AG04449 (cell line): ENCODE measurements around the gene CYTH4.
A peak's percentile ranks its signal among the peaks of the same experiment; 100 is the strongest.

Source experiments
- CTCF ChIA-PET: fragments of 350-600 bp; formaldehyde crosslinking; extraction: SDS; loops from one replicate; lab custom pipeline; 2021; ENCODE audit warnings: antibody characterized with exemption; lab: Yijun Ruan, JAX
- POLR2A ChIA-PET: fragments of 400-600, 350-600 bp; formaldehyde crosslinking; extraction: SDS; loops from one replicate; lab custom pipeline; 2020; ENCODE audit warnings: antibody characterized with exemption, inconsistent platforms; lab: Yijun Ruan, JAX
- DNase-seq: peaks from one replicate; pipeline ENCODE4 v3.0.0-alpha.2; 2010; ENCODE audit warnings: low read depth, low spot score
- H3K4me3 ChIP-seq: 2 replicates; pipeline ENCODE4 v1.5.1; 2011; ENCODE audit warnings: low read depth, mild to moderate bottlenecking, control low read depth, low read length
- TF ChIP-seq, protein P1 (sequence below): IDR thresholded peaks from one replicate; pipeline ENCODE4 v1.5.1; 2011; ENCODE audit warnings: mild to moderate bottlenecking, moderate library complexity, low read length, control low read depth, inconsistent platforms; ENCODE audit not compliant: insufficient read depth; ENCODE audit errors: missing control alignments

The CYTH4 gene

DNA sequence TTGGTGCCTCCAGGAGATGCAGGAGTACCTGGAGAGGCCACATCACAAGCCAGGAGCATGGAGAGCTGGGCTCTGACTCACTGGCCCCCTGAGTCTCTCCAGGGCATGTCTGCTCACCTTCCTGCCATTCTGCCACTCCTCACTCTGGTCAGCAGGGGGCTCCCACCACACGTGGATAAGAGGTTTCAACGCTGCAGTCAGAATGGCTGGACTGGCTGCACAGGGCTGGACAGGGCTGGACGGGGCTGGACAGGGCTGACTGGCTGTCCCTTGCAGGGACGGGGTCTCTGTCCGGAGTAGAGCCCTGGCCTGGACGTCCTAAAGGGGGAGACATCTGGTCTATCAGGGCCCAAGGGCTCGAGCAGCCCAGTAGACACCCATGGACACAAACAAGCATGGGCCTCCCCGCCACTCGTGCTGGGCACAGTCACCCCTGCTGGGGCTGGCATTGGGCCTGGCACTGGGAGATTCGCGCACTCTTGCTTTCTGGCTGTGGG, 34.6 kb downstream of the CYTH4 start:
- TF ChIP-seq, protein P1, sequence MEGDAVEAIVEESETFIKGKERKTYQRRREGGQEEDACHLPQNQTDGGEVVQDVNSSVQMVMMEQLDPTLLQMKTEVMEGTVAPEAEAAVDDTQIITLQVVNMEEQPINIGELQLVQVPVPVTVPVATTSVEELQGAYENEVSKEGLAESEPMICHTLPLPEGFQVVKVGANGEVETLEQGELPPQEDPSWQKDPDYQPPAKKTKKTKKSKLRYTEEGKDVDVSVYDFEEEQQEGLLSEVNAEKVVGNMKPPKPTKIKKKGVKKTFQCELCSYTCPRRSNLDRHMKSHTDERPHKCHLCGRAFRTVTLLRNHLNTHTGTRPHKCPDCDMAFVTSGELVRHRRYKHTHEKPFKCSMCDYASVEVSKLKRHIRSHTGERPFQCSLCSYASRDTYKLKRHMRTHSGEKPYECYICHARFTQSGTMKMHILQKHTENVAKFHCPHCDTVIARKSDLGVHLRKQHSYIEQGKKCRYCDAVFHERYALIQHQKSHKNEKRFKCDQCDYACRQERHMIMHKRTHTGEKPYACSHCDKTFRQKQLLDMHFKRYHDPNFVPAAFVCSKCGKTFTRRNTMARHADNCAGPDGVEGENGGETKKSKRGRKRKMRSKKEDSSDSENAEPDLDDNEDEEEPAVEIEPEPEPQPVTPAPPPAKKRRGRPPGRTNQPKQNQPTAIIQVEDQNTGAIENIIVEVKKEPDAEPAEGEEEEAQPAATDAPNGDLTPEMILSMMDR: peak; percentile 96
- no peak for DNase-seq
- no peak overlapping the region for H3K4me3 ChIP-seq
- ChIA-PET POLR2A (no interaction called here), CTCF (interaction anchor here (0.7 to 17.7 kb wide), 38 partner anchors 7 to 297 kb away, joined by 3 to 559 read pairs (median 4); partner anchors contain the start of gene ELFN2)

DNA sequence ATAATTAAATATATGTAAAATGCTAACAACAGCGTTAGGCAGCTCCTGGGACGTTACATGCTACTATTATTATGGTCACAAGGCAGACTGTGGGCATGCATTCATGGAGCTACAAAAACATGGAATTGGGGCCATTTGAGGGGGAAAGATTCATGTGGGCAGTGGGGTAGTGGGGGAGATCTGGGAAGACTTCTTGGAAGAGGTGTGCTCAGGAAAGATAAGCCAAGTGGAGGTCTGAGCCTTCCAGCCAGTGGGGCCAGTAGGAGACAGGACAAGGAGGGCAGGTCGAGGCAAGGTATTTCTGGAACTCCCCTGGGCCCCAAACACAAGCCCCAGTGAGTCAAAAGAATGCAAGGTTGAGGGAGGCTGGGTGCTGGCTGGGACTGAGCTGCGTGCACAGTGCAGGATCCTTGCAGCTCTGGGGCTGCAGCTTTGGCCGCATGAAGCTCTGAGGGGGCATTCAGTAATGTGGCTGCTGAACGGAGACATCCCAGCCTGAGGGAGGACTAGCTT, 35.4 kb downstream of the CYTH4 start:
- POLR2A ChIA-PET: no interaction called here
- TF ChIP-seq, protein P1: no peak
- no peak overlapping the region for H3K4me3 ChIP-seq
- DNase-seq: no peak
- CTCF ChIA-PET: interaction anchor here (0.7 to 17.7 kb wide), 24 partner anchors 8 to 296 kb away, joined by 3 to 559 read pairs (median 5); partner anchors contain the start of gene ELFN2

- ChIA-PET POLR2A (no interaction called here), CTCF (interaction anchor here (0.7 to 17.7 kb wide), 13 partner anchors 9 to 273 kb away, joined by 3 to 559 read pairs (median 8); partner anchors contain the start of gene ELFN2)
- no peak overlapping the region for H3K4me3 ChIP-seq
Measured at GRCh38 chr22:37318364-37319109, 36.2 kb downstream of the CYTH4 start.

GRCh38 chr22:37319469-37319868, 37.2 kb downstream of the CYTH4 start:
- DNase-seq: no peak
- ChIA-PET POLR2A (no interaction called here), CTCF (interaction anchor here (0.7 to 17.7 kb wide), 4 partner anchors 60 to 153 kb away, joined by 3 to 559 read pairs (median 54); partner anchors contain the start of gene ELFN2)
- H3K4me3 ChIP-seq: no peak overlapping the region
- TF ChIP-seq, protein P1: no peak

More at GRCh38 chr22:37318364-37319109, 36.2 kb downstream of the CYTH4 start:
- DNase-seq: no peak
- TF ChIP-seq, protein P1: no peak

- ChIA-PET CTCF (interaction anchor here (1.0 to 17.7 kb wide), 8 partner anchors 10 to 271 kb away, joined by 3 to 559 read pairs (median 5); no protein-coding TSS in a partner anchor), POLR2A (no interaction called here)
- no peak for DNase-seq
- TF ChIP-seq, protein P1: no peak
- no peak overlapping the region for H3K4me3 ChIP-seq
Measured at GRCh38 chr22:37320726-37321677, 38.7 kb downstream of the CYTH4 start.
